Endothelial cell of umbilical vein (primary cell): Measurements from ENCODE around the gene GLI1. TPM values are rescaled to one million over a fixed set of nuclear protein-coding genes. Genes with fewer than 3 reads are reported as not detected.

Experiments
- BruUV-seq: library from RNA; stranded (reverse); fragments of 400-500 nt; replicated peaks from 2 replicates; lab custom pipeline; 2021; lab: Mats Ljungman, UMichigan
- CTCF ChIA-PET: fragments of 300-600, 350-600 bp; sonication (Branson Sonifier 250); formaldehyde crosslinking; loops from one replicate; lab custom pipeline; 2021; ENCODE audit warnings: antibody characterized with exemption, inconsistent platforms; lab: Charles Lee
- POLR2A ChIA-PET: fragments of 300-600, 350-600 bp; sonication (Branson Sonifier 250); formaldehyde crosslinking; loops from one replicate; lab custom pipeline; 2021; ENCODE audit warnings: antibody characterized with exemption, inconsistent platforms; lab: Charles Lee
- DNase-seq: peaks from one replicate; pipeline ENCODE4 v3.0.0-alpha.2; 2011; ENCODE audit warnings: low read depth, low spot score
- FAIRE-seq: peaks from 2 replicates; lab custom pipeline; 2011; peaks lifted over from hg19 to GRCh38; lab: Jason Lieb, UNC
- H2AFZ ChIP-seq: 2 replicates; pipeline ENCODE4 v1.6.0; 2012; ENCODE audit warnings: low read depth, low read length, control low read depth, inconsistent platforms
- H3K27ac ChIP-seq: 2 replicates; pipeline ENCODE4 v1.5.1; 2011; ENCODE audit warnings: low read depth, mild to moderate bottlenecking, control low read depth, low read length, moderate library complexity; ENCODE audit not compliant: insufficient read depth
- H3K27me3 ChIP-seq, 2 experiments: 2 replicates each; pipeline versions ENCODE4 v1.6.0 to v1.6.1; 2011; ENCODE audit warnings: low read length in 2 of 2, mixed read lengths in 1 of 2; ENCODE audit not compliant: control insufficient read depth in 2 of 2, insufficient read depth in 2 of 2
- H3K36me3 ChIP-seq, 2 experiments: 2 replicates in 1 of 2; 3 replicates in 1 of 2; pipeline ENCODE4 v1.5.1; 2011; ENCODE audit warnings: low read length in 2 of 2, mild to moderate bottlenecking in 1 of 2, moderate library complexity in 1 of 2; ENCODE audit not compliant: control insufficient read depth in 2 of 2, insufficient read depth in 2 of 2; ENCODE audit errors: extremely low read depth in 1 of 2
- H3K4me1 ChIP-seq: 3 replicates; pipeline ENCODE4 v1.5.1; 2011; ENCODE audit warnings: mild to moderate bottlenecking, low read length; ENCODE audit not compliant: control insufficient read depth, insufficient read depth; ENCODE audit errors: extremely low read depth
- H3K4me2 ChIP-seq: 2 replicates; pipeline ENCODE4 v1.6.1; 2011; ENCODE audit warnings: low read length, control low read depth, mixed read lengths; ENCODE audit not compliant: insufficient read depth
- H3K4me3 ChIP-seq, 3 experiments: fragments of 200-600 bp in 1 of 3; sonication (generic), shearing (Covaris generic) in 1 of 3; replicated peaks in 1 of 3; 2 replicates each; pipeline ENCODE4 v1.5.1; 2011 to 2016; ENCODE audit warnings: control low read depth in 3 of 3, low read length in 3 of 3, mild to moderate bottlenecking in 2 of 3, inconsistent platforms in 1 of 3, low read depth in 1 of 3, moderate library complexity in 1 of 3; ENCODE audit not compliant: insufficient read depth in 1 of 3
- H3K79me2 ChIP-seq: 2 replicates; pipeline ENCODE4 v1.6.0; 2012; ENCODE audit warnings: low read length, inconsistent platforms; ENCODE audit not compliant: control insufficient read depth, insufficient read depth
- H3K9ac ChIP-seq: replicated peaks from 2 replicates; pipeline ENCODE3; 2011; ENCODE audit warnings: low read length, control low read depth; ENCODE audit not compliant: insufficient read depth; ENCODE audit errors: extremely low read depth
- H3K9me1 ChIP-seq: replicated peaks from 3 replicates; pipeline ENCODE4 v1.6.0; 2011; ENCODE audit warnings: mild to moderate bottlenecking, low read length; ENCODE audit not compliant: control insufficient read depth, insufficient read depth; ENCODE audit errors: extremely low read depth
- H3K9me3 ChIP-seq: replicated peaks from 2 replicates; pipeline ENCODE4 v1.5.1; 2012; ENCODE audit warnings: low read length, inconsistent platforms; ENCODE audit not compliant: control insufficient read depth, insufficient read depth
- H4K20me1 ChIP-seq: replicated peaks from 2 replicates; pipeline ENCODE3; 2011; ENCODE audit warnings: mild to moderate bottlenecking, low read length; ENCODE audit not compliant: control insufficient read depth, insufficient read depth; ENCODE audit errors: extremely low read depth
- CTCF ChIP-seq, 2 donors: IDR thresholded peaks; 1 replicate in 1 of 2; 2 replicates in 1 of 2; pipeline ENCODE4 v1.5.1; 2011; ENCODE audit warnings: low read length in 2 of 2, mild to moderate bottlenecking in 2 of 2, moderate library complexity in 2 of 2, control low read depth in 1 of 2, inconsistent platforms in 1 of 2, low read depth in 1 of 2; ENCODE audit not compliant: insufficient read depth in 1 of 2; ENCODE audit errors: extremely low read depth in 1 of 2
- EZH2 ChIP-seq: IDR thresholded peaks from 2 replicates; pipeline ENCODE4 v1.6.1; 2012; ENCODE audit warnings: borderline replicate concordance, low read depth, mild to moderate bottlenecking, moderate library complexity, low read length, inconsistent platforms; ENCODE audit not compliant: severe bottlenecking
- FOS ChIP-seq: IDR thresholded peaks from 2 replicates; pipeline ENCODE4 v1.6.1; 2011; ENCODE audit warnings: mild to moderate bottlenecking, low read length, moderate library complexity, borderline replicate concordance; ENCODE audit not compliant: insufficient read depth
- GATA2 ChIP-seq: IDR thresholded peaks from 2 replicates; pipeline ENCODE4 v1.7.0; 2011; ENCODE audit warnings: low read depth, mild to moderate bottlenecking, moderate library complexity, mixed read lengths, low read length; ENCODE audit not compliant: insufficient read length, insufficient read depth
- JUN ChIP-seq: IDR thresholded peaks from 2 replicates; pipeline ENCODE4 v1.6.1; 2011; ENCODE audit warnings: borderline replicate concordance, low read depth; ENCODE audit not compliant: insufficient read length, insufficient read depth
- MYC ChIP-seq: IDR thresholded peaks from one replicate; pipeline ENCODE4 v1.6.1; 2011; ENCODE audit warnings: mild to moderate bottlenecking, low read depth, low read length
- POLR2A ChIP-seq: IDR thresholded peaks from 2 replicates; pipeline ENCODE4 v1.6.1; 2012; ENCODE audit warnings: low read depth, mild to moderate bottlenecking, control low read depth, low read length
- POLR2AphosphoS5 ChIP-seq: IDR thresholded peaks from 2 replicates; pipeline ENCODE4 v1.6.1; 2012; ENCODE audit warnings: low read depth, mild to moderate bottlenecking, control low read depth, low read length, moderate library complexity; ENCODE audit not compliant: insufficient read depth
- dilution Hi-C: fragments of 300-500 bp; cut with MboI; formaldehyde crosslinking; loops from one replicate; pipeline ENCODE4 v1.15.0; 2019; ENCODE audit warnings: low sequenced_read_pairs; ENCODE audit not compliant: extremely low pct_ligation_motif_present
- intact Hi-C: fragments of 100-400 bp; cut with micrococcal nuclease; formaldehyde crosslinking; loops from one replicate; pipeline ENCODE4 v1.10.0; 2022
- polyA plus RNA-seq, 4 experiments: library from polyadenylated mRNA; depleted of rRNA in 3 of 4; stranded (reverse) in 3 of 4; unstranded in 1 of 4; fragments of >200 nt; gene quantifications; 2 replicates each; pipeline versions ENCODE4 v1.2.1 to v1.2.3, GENCODE V29; 2011 to 2012; ENCODE audit warnings: missing spikeins in 1 of 4
- total RNA-seq: library from RNA; stranded (reverse); gene quantifications from 2 replicates; pipeline ENCODE4 v1.2.3, GENCODE V29; 2021
- TF ChIP-seq, protein P1 (sequence below): IDR thresholded peaks from 2 replicates; pipeline ENCODE4 v1.6.1; 2011; ENCODE audit not compliant: insufficient read depth, insufficient read length

Gene GLI1
- total and polyA plus RNA-seq, 2 donors (not counting 3 experiments of a cell fraction or from before 2014, with no cell fraction given), result 0.10 to 0.29 TPM

DNA sequence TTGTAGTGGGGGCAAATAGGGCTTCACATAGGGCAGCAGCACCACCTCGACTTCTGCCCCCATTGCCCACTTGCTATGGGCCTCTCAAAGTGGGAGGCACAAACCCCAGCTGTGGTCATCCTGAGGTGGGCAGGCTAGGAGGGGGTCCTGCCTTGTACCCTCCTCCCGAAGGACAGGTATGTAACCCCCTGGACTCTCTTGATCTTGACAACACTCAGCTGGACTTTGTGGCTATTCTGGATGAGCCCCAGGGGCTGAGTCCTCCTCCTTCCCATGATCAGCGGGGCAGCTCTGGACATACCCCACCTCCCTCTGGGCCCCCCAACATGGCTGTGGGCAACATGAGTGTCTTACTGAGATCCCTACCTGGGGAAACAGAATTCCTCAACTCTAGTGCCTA lies 12.1 kb downstream of the GLI1 start:
- H3K4me1 ChIP-seq, result peaks cover 5% of the 10 kb centered on the region
- H2AFZ ChIP-seq, result no peak overlapping the region
- no peaks in the 10 kb centered on the region for H4K20me1 ChIP-seq
- no peak overlapping the region for H3K4me2 ChIP-seq
- ChIA-PET POLR2A (no interaction called here), CTCF (interaction anchor here (1.5 to 4.0 kb wide), 2 partner anchors 9 to 13 kb away, joined by 4 to 17 read pairs; partner anchors contain the start of gene GLI1)
- no peaks in the 10 kb centered on the region for H3K9me3 ChIP-seq
- dilution Hi-C loops, result no loop called here
- H3K27me3 ChIP-seq, result peaks cover 52 to 60% of the 10 kb centered on the region in 2 experiments
- H3K4me3 ChIP-seq, result no peak overlapping the region
- TF ChIP-seq GATA2, result no peak
- no peak for TF ChIP-seq JUN
- TF ChIP-seq, protein P1, sequence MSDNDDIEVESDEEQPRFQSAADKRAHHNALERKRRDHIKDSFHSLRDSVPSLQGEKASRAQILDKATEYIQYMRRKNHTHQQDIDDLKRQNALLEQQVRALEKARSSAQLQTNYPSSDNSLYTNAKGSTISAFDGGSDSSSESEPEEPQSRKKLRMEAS, result no peak
- no peak for TF ChIP-seq EZH2
- H3K9me1 ChIP-seq, result no peaks in the 10 kb centered on the region
- BruUV-seq, result no TSS peak
- H3K79me2 ChIP-seq, result no peaks in the 10 kb centered on the region
- FAIRE-seq, result no peak
- no peak overlapping the region for H3K27ac ChIP-seq
- H3K9ac ChIP-seq, result no peak overlapping the region
- intact Hi-C loops, result no loop called here
- no peak for DNase-seq
- H3K36me3 ChIP-seq, result no peaks in the 10 kb centered on the region

- Histone ChIP-seq H3K4me3 (no peak overlapping the region), H4K20me1 (no peaks in the 10 kb centered on the region), H3K36me3 (no peaks in the 10 kb centered on the region), H3K9me3 (no peaks in the 10 kb centered on the region), H3K27ac (no peak overlapping the region), H3K27me3 (peaks cover 55 to 61% of the 10 kb centered on the region in 2 experiments), H3K9ac (no peak overlapping the region), H3K4me1 (peaks cover 5% of the 10 kb centered on the region), H3K4me2 (no peak overlapping the region), H3K79me2 (no peaks in the 10 kb centered on the region), H3K9me1 (no peaks in the 10 kb centered on the region), H2AFZ (no peak overlapping the region)
- no TSS peak for BruUV-seq
- dilution Hi-C loops, result no loop called here
- FAIRE-seq (no peak), DNase-seq (no peak)
- intact Hi-C loops, result no loop called here
- TF ChIP-seq FOS (no peak), CTCF (IDR thresholded peaks at IDR 0.05; ENCODE audit: extremely low read depth in 1 of 2, insufficient read depth in 1 of 2, low read depth in 1 of 2, low read length in 2 of 2) (no peak), GATA2 (no peak), EZH2 (no peak), POLR2A (no peak), MYC (no peak), JUN (no peak), POLR2AphosphoS5 (no peak)
- TF ChIP-seq, protein P1, result no peak
- ChIA-PET CTCF (interaction anchor here (1.5 to 4.0 kb wide), 2 partner anchors 9 to 13 kb away, joined by 4 to 17 read pairs; partner anchors contain the start of gene GLI1), POLR2A (no interaction called here)
Observed at GRCh38 chr12:57472391-57472790, 12.8 kb downstream of the GLI1 start.
